ENCODE results near the gene CIART. TPM values are rescaled to one million over a fixed set of nuclear protein-coding genes. Genes with fewer than 3 reads are reported as not detected.
"Not testable (repeated sequence)": the region's sequence is repeated elsewhere in the genome, so short reads cannot be mapped to it uniquely, and the experiment has no call there.

Gene CIART
- total RNA-seq, 1 donor from 2014 or later, result 2.9 TPM

GRCh38 chr1:150235294-150235851 is 47.0 kb upstream of the CIART start:
- Histone ChIP-seq H3K27me3 (ENCODE audit: control insufficient read depth, insufficient read depth, low read length) (no peaks in the 10 kb centered on the region), H3K4me3 (ENCODE audit: low read depth, low read length) (peak overlapping the region; percentile 66), H3K36me3 (ENCODE audit: control insufficient read depth, insufficient read depth, low read length) (no peaks in the 10 kb centered on the region)
- TF ChIP-seq CTCF (IDR thresholded peaks at IDR 0.05; ENCODE audit: insufficient read depth, low read length, severe bottlenecking), result no peak
- no peak for DNase-seq (ENCODE audit: low read depth)
- FAIRE-seq, result no peak

- no peaks in the 10 kb centered on the region for H3K36me3 ChIP-seq (ENCODE audit: control insufficient read depth, insufficient read depth, low read length)
- H3K27me3 ChIP-seq (ENCODE audit: control insufficient read depth, insufficient read depth, low read length), result no peaks in the 10 kb centered on the region
- FAIRE-seq, result no peak
- no peak for TF ChIP-seq CTCF (IDR thresholded peaks at IDR 0.05; ENCODE audit: insufficient read depth, low read length, severe bottlenecking)
- DNase-seq (ENCODE audit: low read depth), result peak; percentile 99
- H3K4me3 ChIP-seq (ENCODE audit: low read depth, low read length), result peak within 1 kb of the TSS; percentile 66
Measured at GRCh38 chr1:150235852-150236613, 46.3 kb upstream of the CIART start, which contains the start of gene ANP32E. ANP32E (minus strand) TSS chr1:150236112; CDS start chr1:150235786, 326 bp downstream.

GRCh38 chr1:150236614-150237100 is 45.7 kb upstream of the CIART start:
- no peak for TF ChIP-seq CTCF (IDR thresholded peaks at IDR 0.05; ENCODE audit: insufficient read depth, low read length, severe bottlenecking)
- H3K27me3 ChIP-seq (ENCODE audit: control insufficient read depth, insufficient read depth, low read length), result no peaks in the 10 kb centered on the region
- no peak for DNase-seq (ENCODE audit: low read depth)
- no peak for FAIRE-seq
- no peaks in the 10 kb centered on the region for H3K36me3 ChIP-seq (ENCODE audit: control insufficient read depth, insufficient read depth, low read length)
- H3K4me3 ChIP-seq (ENCODE audit: low read depth, low read length), result peak overlapping the region; percentile 66

GRCh38 chr1:150237176-150237575 is 45.2 kb upstream of the CIART start:
- not testable (repeated sequence) for DNase-seq (ENCODE audit: low read depth); H3K36me3 ChIP-seq (ENCODE audit: control insufficient read depth, insufficient read depth, low read length); H3K27me3 ChIP-seq (ENCODE audit: control insufficient read depth, insufficient read depth, low read length); FAIRE-seq; H3K4me3 ChIP-seq (ENCODE audit: low read depth, low read length)

GRCh38 chr1:150237746-150238145 is 44.6 kb upstream of the CIART start:
- TF ChIP-seq CTCF (IDR thresholded peaks at IDR 0.05; ENCODE audit: insufficient read depth, low read length, severe bottlenecking), result no peak
- no peak for DNase-seq (ENCODE audit: low read depth)
- Histone ChIP-seq H3K27me3 (ENCODE audit: control insufficient read depth, insufficient read depth, low read length) (no peaks in the 10 kb centered on the region), H3K36me3 (ENCODE audit: control insufficient read depth, insufficient read depth, low read length) (no peaks in the 10 kb centered on the region), H3K4me3 (ENCODE audit: low read depth, low read length) (no peak overlapping the region)
- FAIRE-seq, result no peak

- Histone ChIP-seq H3K27me3 (ENCODE audit: control insufficient read depth, insufficient read depth, low read length) (no peaks in the 10 kb centered on the region), H3K4me3 (ENCODE audit: low read depth, low read length) (no peak overlapping the region), H3K36me3 (ENCODE audit: control insufficient read depth, insufficient read depth, low read length) (no peaks in the 10 kb centered on the region)
- FAIRE-seq (no peak), DNase-seq (ENCODE audit: low read depth) (no peak)
- no peak for TF ChIP-seq CTCF (IDR thresholded peaks at IDR 0.05; ENCODE audit: insufficient read depth, low read length, severe bottlenecking)
Measured at GRCh38 chr1:150243003-150243402, 39.4 kb upstream of the CIART start.

All from bronchial epithelial cell (primary cell).